Measurements from ENCODE around the gene GTSE1.
A peak's percentile ranks its signal among the peaks of the same experiment; 100 is the strongest.

GTSE1 gene

GRCh38 chr22:46327691-46328465, 31.2 kb downstream of the GTSE1 start:
- no peak for DNase-seq (ENCODE audit: low read depth)

GRCh38 chr22:46328797-46329196, 32.1 kb downstream of the GTSE1 start:
- DNase-seq (ENCODE audit: low read depth), result no peak

GRCh38 chr22:46329616-46330015, 32.9 kb downstream of the GTSE1 start:
- no peak for DNase-seq (ENCODE audit: low read depth)

GRCh38 chr22:46330426-46330825, 33.8 kb downstream of the GTSE1 start:
- no peak for DNase-seq (ENCODE audit: low read depth)

DNA sequence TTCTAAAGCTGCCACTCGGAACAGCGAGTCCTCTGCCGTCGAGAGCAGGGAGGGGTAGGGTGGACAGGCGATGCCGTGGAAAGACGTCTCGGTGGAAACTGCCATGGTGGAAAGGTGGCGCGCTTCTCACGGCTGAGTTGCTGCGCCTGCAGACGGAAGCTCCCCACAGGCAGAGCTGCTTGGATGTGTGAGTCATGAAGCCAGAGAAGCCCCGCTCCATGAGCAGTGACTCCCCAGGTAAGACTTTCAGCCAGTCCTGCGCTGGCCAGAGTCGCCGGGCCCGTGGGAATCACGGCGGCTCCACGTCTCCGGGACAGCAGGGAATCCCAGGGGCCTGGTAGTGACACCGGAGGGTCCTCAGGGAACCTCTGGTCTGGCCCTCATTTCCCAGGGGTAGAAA, 34.8 kb downstream of the GTSE1 start:
- DNase-seq (ENCODE audit: low read depth), result no peak

DNA sequence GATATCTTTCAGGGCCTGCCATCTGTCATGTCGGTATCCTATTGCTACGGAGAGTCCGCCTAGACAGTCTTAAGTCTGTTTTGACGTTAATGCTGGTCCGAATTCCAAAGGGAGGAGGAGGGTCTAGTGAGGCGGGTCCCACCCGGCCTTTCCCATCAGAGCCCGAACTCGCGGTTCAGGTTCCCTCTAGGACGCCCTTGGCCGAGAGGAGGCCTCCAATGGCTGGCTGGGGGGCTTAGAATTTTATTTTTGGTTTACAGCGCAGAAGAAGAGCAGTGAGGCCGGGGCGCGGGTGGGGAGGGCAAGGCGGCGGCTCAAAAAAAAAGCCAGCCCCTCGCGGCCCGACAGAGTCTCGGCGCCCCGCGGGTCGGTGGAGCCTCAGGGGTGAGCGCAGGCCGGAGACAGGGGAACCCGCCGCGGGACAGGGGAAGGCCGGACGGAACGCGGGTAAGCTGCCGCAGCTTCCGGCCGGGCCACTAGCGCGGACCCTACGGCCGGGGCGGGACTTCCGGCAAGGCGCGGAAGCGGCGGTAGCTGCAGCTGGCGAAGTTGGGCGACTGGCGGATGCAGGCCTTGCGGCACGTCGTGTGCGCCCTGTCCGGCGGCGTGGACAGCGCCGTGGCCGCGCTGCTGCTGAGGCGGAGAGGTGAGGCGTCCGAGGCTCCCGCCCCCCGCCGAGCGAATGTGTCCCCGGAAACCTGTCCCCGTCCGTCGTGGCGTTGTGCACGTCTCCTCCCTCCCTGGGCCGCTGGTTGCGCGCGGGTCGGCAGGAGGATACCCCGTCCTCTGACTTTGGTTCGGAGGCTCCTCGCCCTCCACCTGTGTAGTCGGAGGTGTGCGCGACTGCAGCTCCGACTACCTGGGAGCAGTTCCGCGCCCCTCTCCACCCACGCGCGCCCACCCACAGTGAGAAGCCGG, 38.8 kb downstream of the GTSE1 start, which contains the start of gene TRMU:
TRMU (plus strand) TSS at position 514 of the 918 bp plus-strand sequence; CDS start at position 565, 51 bp downstream.
- peak; percentile 78 for DNase-seq (ENCODE audit: low read depth)

- DNase-seq (ENCODE audit: low read depth), result no peak
These were observed 39.7 kb downstream of the GTSE1 start for GRCh38 chr22:46336119-46337078.

GRCh38 chr22:46337870-46338269, 41.2 kb downstream of the GTSE1 start:
- DNase-seq (ENCODE audit: low read depth), result no peak

DNA sequence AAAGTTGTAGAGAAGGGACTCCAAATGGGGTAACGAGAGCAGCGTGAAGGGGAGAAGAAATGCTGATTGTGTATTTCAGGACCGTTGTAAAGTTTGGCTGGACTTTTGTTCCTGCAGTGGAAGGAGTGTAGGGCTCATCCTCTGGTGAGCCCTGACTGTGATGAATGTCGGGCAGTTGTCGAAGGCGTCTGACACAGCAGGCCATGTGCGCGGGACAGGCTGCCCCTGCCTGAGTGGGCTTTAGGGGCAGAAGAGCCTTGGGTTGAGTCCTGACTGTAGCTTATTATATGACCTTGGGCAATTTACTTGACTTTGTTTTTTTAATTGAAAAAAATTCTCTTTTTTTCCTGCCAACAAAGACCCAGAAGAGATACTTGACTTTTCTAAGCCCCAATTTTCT, 42.0 kb downstream of the GTSE1 start:
- no peak for DNase-seq (ENCODE audit: low read depth)

DNA sequence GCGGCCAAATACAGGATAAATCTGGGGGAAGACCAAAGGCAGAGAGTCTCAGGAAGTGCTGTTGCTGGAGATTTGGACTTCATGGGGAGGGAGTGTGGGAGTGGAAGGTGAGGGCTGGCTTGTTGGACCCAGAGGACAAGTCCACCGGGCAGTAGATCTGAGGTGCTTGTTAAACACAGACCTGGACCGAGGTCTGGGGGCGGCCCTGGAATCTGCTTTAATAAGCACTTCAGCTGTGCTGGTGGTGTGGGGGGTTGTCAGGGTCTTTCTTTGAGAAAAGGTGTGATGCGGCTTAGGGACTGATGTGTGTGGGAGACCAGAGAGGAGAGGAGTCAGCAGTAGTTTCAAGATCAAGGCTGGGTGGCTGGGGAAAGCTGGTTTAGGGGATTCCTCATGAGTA, 43.3 kb downstream of the GTSE1 start:
- no peak for DNase-seq (ENCODE audit: low read depth)

DNA sequence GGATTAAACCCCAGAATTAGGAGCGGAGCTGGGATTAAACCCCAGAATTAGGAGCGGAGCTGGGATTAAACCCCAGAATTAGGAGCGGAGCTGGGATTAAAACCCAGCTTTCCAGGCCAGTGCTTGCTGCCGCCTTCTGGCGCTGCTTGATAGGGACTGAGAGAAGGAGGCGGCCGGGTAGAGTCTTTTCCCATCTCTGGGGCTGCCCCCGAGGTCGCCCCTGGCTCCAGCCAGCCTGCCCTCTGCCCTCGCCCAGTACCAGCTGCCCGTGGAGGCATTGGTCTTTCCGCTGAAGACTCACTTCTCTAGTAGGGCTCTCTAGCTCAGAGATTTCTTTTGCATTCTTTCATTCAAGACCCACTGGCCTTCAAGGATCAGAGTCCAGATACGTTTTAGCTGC, 44.0 kb downstream of the GTSE1 start:
- no peak for DNase-seq (ENCODE audit: low read depth)

DNA sequence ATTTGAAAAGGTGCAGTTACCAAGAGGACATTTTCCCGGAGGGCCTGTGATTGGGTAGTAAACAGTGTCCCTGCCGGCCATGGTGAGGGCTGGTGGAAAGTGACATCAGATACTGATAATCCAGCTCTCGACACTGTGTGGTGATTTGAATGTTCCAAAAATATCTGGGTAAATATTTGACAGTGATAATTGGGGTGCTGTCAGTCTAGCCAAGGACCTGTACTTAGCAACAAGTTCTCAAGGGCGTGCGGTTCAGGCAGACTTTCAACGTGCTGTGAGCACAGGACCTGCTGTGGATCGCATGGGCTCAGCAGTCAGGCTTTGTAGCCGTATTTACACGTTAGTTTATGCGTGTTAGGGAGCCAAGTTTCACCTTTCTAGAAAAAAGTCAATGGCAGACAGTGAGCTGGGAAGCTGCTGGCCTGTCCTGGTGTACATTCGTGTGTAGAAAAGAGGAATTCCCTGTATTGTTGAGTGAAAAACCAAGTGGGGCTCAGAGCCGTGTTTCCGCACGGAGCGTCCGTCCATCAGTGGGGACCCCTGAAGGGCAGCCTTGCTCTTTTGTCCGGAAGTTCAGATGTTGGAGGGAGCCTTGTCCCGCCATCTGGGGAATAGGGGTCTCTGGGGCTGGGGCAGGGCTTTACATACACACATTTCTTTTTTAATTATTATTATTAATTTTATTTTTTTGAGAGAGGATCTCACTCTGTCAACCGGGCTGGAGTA, 50.2 kb downstream of the GTSE1 start:
- no peak for DNase-seq (ENCODE audit: low read depth)

- DNase-seq (ENCODE audit: low read depth), result no peak
These were observed 51.0 kb downstream of the GTSE1 start for GRCh38 chr22:46347646-46348045.

DNA sequence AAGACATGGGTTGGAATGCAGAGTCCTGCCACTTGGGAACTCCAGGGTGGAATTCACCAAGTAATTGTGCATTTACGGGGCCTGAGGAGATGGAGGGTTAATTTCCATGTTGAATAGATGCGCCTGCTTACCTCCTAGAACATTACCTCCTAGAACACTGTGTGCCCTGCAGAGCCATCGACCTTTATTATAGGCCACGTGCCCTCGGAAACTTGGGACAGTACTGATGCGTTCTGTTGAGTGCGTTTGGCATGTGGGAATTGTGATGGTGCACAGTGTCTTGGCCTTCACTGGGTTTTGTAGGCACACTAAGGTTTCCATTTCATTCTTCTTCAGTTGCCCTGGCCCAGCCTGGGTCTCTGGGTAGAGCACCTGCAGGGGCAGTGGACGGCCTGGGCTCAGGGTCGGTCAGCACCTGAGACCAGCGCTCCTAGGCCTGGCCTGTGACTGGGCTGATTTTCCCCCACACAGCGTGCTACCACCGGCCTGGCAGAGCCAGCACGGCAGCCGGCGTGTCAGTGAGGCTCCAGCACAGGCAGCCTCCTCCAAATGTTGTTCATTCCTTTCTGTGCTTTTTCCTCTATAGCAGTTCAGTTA, 51.5 kb downstream of the GTSE1 start:
- no peak for DNase-seq (ENCODE audit: low read depth)

- DNase-seq (ENCODE audit: low read depth), result no peak
These were observed 52.6 kb downstream of the GTSE1 start for GRCh38 chr22:46349238-46349637.

DNA sequence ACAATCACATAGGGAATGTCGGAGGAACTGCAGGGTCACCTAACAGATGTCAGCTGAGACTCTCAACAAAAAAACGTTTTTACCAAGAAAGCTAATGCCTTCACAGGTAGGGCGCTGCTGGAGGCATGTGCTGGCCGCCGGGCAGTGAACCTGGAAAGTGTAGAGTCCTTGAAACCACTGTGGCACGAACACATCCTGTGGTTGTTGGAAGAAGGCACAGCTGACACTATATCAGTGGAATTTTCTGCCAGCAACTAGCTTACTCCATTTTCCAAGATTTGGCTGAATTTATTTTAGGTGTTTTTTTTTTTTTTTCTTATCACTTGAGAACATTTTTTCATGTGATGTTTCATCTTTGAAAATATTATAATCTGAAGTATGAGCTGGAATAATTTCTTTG, 53.0 kb downstream of the GTSE1 start:
- DNase-seq (ENCODE audit: low read depth), result no peak

DNA sequence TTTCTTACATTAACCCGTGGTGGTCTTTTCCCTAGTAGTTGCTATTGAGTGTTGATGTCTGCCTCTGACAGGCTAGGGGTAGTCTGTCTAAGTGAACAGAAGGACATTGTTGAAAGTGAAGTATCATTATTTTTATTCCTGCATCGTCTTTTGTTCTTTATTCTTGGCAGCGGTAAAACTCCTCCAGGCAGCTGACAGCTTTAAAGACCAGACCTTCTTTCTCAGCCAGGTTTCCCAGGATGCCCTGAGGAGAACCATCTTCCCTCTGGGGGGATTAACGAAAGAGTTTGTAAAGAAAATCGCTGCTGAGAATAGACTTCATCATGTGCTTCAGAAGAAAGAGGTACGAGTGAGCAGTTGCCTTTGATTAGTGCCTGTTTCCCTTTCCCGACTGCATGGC, 53.5 kb downstream of the GTSE1 start:
- DNase-seq (ENCODE audit: low read depth), result no peak

DNA sequence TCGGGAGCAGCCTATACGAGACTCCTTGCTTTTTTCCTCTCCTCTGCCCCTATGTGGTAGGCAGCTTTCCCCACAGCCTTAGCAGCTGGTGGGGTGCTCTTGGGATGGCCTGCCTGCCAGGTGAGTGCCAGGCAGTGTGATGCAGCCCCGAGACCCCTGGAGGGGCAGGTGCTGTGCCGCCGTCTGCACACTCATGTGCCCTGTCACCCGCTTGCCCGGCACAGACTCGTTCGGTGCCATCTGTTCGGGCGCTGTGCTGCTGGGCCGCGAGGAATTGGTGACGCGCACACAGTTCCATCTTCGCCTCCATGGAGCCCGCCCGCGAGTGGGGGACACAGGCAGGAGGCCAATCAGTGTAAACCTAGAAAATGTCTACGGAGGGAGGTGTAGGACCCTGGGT, 54.0 kb downstream of the GTSE1 start:
- DNase-seq (ENCODE audit: low read depth), result no peak

DNA sequence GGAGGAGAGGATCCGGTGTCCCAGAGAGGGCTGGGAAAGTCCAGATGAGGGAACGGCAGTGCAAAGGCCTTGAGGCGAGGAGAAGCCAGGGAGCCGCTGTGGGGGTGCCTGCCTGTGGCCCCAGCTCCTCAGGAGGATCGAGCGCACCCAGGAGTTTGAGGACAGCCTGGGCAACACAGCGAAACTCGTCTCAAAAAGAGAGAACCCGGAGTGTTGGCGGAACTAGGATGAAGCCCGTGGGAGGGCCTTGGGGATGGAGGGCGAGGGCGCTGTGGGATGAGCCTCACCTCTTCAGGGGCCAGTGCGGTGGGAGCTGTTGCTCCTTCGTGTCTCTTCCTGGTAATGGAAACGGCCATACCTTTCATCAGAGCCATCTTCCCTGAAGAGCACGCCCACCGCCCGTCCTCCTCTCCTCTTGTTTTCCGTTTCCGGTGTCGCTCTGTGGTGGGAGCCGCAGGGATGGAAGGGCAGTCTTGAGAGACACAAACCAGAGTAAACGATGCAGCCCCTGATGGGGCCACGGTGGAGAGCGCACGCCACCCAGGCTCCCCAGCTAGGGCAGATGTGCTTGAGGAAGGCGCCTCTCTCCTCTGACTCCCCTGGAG, 54.6 kb downstream of the GTSE1 start:
- DNase-seq (ENCODE audit: low read depth), result no peak

- DNase-seq (ENCODE audit: low read depth), result no peak
These were observed 55.1 kb downstream of the GTSE1 start for GRCh38 chr22:46351767-46352166.
